ENCODE measurements around the gene SMPD3.

DNA sequence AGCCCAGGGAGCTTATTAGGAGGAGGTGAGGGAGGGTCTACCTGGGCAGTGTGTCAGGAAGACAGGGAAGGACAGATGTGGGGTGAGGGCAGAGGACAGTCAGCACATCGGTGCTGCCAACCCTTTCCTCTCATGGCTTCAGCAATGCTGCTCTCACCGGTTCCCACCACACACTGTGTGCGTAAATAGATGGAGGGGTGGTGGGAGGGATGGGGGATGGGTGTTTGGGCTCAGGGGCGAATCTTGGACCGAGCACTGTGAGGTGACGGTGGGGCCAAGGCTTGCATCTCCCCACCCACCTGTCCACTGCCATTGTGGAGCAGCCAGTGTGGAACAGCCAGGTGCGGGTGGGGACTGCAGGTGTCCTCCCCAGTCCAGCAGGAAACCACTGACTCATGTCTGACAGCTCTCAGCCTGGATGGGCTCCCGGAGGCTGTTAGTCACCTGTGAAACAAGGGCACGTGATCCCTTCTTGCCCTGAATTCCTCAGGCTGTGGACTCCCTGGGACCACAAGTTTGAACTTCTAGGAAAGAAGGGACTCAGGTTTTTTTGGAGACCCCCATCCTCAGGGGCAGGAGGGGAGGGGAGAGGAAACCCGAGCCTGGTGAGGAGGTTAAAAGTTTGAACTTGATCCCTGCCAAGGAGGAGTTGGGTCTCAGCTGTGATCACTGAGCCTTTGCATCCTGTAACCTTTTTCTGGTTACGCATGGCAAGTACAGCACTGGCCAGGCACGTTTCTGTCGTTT lies 42.7 kb upstream of the SMPD3 start:
- TF ChIP-seq, protein P1, sequence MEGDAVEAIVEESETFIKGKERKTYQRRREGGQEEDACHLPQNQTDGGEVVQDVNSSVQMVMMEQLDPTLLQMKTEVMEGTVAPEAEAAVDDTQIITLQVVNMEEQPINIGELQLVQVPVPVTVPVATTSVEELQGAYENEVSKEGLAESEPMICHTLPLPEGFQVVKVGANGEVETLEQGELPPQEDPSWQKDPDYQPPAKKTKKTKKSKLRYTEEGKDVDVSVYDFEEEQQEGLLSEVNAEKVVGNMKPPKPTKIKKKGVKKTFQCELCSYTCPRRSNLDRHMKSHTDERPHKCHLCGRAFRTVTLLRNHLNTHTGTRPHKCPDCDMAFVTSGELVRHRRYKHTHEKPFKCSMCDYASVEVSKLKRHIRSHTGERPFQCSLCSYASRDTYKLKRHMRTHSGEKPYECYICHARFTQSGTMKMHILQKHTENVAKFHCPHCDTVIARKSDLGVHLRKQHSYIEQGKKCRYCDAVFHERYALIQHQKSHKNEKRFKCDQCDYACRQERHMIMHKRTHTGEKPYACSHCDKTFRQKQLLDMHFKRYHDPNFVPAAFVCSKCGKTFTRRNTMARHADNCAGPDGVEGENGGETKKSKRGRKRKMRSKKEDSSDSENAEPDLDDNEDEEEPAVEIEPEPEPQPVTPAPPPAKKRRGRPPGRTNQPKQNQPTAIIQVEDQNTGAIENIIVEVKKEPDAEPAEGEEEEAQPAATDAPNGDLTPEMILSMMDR (IDR thresholded peaks at IDR 0.05), result no peak
- no peak for TF ChIP-seq ZFX (IDR thresholded peaks at IDR 0.05; ENCODE audit: borderline replicate concordance)

All from 22Rv1 (cell line).